ENCODE results near the gene SLC7A8. TPM values are rescaled to one million over a fixed set of nuclear protein-coding genes. Genes with fewer than 3 reads are reported as not detected.
"Not testable (repeated sequence)": the region's sequence is repeated elsewhere in the genome, so short reads cannot be mapped to it uniquely, and the experiment has no call there.

SLC7A8 gene
- total RNA-seq, 1 donor from 2014 or later: 28.3 TPM

DNA sequence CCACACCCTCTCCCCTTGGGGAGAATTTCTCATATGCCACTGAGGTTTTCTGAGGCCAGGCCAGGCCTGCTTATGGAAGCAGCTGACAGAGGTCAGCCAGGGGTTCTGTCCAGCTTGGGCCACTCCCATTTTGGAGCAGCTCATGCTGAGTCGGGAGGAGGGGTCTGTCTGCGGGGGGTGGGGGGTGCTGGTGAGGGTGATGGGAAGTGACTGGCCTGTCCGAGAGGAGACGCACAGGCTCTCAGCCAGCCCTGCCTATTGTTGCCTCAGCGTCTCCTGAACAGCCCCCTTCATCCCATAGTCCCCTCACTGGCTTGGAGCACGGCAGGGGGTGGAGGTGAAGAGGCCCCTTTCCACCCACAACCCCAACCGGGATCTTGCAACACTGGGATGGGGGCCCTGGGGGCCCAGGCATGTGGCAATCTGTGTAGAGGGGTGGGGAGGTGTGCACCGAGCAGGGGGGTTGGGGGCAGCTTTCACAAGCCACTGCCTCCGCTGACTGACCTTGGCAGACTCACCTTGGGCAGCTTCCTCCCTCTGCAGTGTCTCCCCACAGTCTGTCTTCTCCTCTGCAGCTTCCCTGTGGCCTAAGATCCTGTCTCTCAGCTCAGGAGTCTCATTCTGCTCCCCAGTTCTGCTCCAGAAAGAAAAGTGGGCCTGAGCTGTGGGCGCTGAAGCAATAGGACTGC lies 69.9 kb downstream of the SLC7A8 start:
- no peaks in the 10 kb centered on the region for H3K36me3 Mint-ChIP-seq (ENCODE audit: insufficient read depth)
- TF ChIP-seq, protein P1, sequence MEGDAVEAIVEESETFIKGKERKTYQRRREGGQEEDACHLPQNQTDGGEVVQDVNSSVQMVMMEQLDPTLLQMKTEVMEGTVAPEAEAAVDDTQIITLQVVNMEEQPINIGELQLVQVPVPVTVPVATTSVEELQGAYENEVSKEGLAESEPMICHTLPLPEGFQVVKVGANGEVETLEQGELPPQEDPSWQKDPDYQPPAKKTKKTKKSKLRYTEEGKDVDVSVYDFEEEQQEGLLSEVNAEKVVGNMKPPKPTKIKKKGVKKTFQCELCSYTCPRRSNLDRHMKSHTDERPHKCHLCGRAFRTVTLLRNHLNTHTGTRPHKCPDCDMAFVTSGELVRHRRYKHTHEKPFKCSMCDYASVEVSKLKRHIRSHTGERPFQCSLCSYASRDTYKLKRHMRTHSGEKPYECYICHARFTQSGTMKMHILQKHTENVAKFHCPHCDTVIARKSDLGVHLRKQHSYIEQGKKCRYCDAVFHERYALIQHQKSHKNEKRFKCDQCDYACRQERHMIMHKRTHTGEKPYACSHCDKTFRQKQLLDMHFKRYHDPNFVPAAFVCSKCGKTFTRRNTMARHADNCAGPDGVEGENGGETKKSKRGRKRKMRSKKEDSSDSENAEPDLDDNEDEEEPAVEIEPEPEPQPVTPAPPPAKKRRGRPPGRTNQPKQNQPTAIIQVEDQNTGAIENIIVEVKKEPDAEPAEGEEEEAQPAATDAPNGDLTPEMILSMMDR (IDR thresholded peaks at IDR 0.05; ENCODE audit: unreplicated experiment): no peak
- no peak overlapping the region for H3K27ac Mint-ChIP-seq
- no peaks in the 10 kb centered on the region for H3K9me3 Mint-ChIP-seq (ENCODE audit: low read depth)
- peaks cover 19% of the 10 kb centered on the region for H3K27me3 Mint-ChIP-seq
- no peak for DNase-seq (ENCODE audit: low spot score, unreplicated experiment)
- H3K4me3 Mint-ChIP-seq (ENCODE audit: low read depth): no peak overlapping the region
- H3K4me1 Mint-ChIP-seq (ENCODE audit: low read depth): peaks cover 1% of the 10 kb centered on the region

- Mint-ChIP-seq H3K4me3 (ENCODE audit: low read depth) (no peak overlapping the region), H3K36me3 (ENCODE audit: insufficient read depth) (no peaks in the 10 kb centered on the region), H3K27me3 (peaks cover 19% of the 10 kb centered on the region), H3K27ac (no peak overlapping the region), H3K4me1 (ENCODE audit: low read depth) (peaks cover 1% of the 10 kb centered on the region), H3K9me3 (ENCODE audit: low read depth) (no peaks in the 10 kb centered on the region)
- no peak for DNase-seq (ENCODE audit: low spot score, unreplicated experiment)
- TF ChIP-seq, protein P1 (IDR thresholded peaks at IDR 0.05; ENCODE audit: unreplicated experiment): no peak
Measured at GRCh38 chr14:23112359-23113178, 70.9 kb downstream of the SLC7A8 start.

DNA sequence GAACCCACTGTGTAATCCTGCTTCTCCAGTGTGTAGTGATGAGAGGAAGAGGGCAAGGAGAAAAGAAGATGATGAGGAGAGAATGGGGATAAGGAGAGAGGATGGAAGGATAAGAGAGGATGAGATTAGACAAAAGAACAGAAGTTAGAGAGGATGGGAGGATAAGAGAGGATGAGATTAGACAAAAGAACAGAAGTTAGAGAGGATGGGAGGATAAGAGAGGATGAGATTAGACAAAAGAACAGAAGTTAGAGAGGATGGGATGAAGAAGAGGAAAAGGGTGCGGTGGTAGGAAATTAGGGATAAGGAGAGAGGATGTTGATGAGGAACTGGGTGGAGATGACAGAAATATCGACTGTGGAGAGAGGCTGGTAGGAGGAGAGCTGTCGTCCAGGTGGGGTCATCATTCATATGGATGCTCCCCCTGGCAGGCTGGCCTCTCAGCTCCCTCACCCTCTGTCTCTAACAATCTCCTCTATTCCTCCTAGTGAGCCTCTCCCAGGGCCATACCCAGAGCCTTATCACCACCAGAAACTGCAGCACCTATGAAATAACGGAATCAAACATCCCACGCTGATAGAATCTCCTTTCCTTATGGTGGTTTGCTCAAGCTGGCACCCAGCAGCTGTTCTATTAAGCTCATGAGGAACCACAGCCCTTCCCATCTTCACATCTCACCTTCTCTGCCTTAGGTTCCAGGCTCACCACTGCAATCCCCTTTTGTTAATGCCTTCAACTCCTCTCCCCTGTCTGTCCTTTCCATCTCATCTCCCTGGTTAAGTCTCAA lies 72.7 kb downstream of the SLC7A8 start:
- TF ChIP-seq, protein P1 (IDR thresholded peaks at IDR 0.05; ENCODE audit: unreplicated experiment): no peak
- Mint-ChIP-seq H3K9me3 (ENCODE audit: low read depth) (no peaks in the 10 kb centered on the region), H3K27me3 (peaks cover 9% of the 10 kb centered on the region), H3K4me3 (ENCODE audit: low read depth) (no peak overlapping the region), H3K4me1 (ENCODE audit: low read depth) (peaks cover 4% of the 10 kb centered on the region), H3K36me3 (ENCODE audit: insufficient read depth) (no peaks in the 10 kb centered on the region), H3K27ac (no peak overlapping the region)
- no peak for DNase-seq (ENCODE audit: low spot score, unreplicated experiment)

DNA sequence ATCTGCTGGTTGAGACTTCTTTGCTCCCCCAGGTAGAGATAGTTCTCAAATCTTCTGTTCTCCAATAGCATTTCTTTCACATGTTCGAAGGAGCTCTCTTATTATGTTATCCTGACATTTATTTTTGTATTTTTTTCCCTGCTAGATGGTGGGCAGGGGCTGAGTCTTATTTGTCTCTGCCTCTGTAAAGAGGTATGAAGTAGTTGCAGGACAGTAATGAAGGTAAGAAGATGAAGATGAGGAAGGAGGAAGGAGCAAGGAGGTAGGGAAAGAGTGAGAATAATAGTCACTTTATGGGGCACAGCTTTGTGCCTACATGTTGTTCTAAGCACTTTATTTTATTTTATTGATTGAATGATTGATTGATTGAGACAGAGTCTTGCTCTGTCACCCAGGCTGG lies 73.7 kb downstream of the SLC7A8 start:
- peaks cover 5% of the 10 kb centered on the region for H3K4me1 Mint-ChIP-seq (ENCODE audit: low read depth)
- no peak overlapping the region for H3K4me3 Mint-ChIP-seq (ENCODE audit: low read depth)
- H3K27me3 Mint-ChIP-seq: peaks cover 10% of the 10 kb centered on the region
- no peaks in the 10 kb centered on the region for H3K9me3 Mint-ChIP-seq (ENCODE audit: low read depth)
- DNase-seq (ENCODE audit: low spot score, unreplicated experiment): no peak
- no peaks in the 10 kb centered on the region for H3K36me3 Mint-ChIP-seq (ENCODE audit: insufficient read depth)
- no peak overlapping the region for H3K27ac Mint-ChIP-seq
- TF ChIP-seq, protein P1 (IDR thresholded peaks at IDR 0.05; ENCODE audit: unreplicated experiment): no peak

- not testable (repeated sequence) for H3K4me3 Mint-ChIP-seq (ENCODE audit: low read depth); H3K27ac Mint-ChIP-seq; H3K36me3 Mint-ChIP-seq (ENCODE audit: insufficient read depth); DNase-seq (ENCODE audit: low spot score, unreplicated experiment); H3K9me3 Mint-ChIP-seq (ENCODE audit: low read depth)
- H3K4me1 Mint-ChIP-seq (ENCODE audit: low read depth): peaks cover 12% of the 10 kb centered on the region
- H3K27me3 Mint-ChIP-seq: peaks cover 14% of the 10 kb centered on the region
Measured at GRCh38 chr14:23108169-23108568, 75.3 kb downstream of the SLC7A8 start.

GRCh38 chr14:23107620-23108019 lies 75.8 kb downstream of the SLC7A8 start:
- H3K9me3 Mint-ChIP-seq (ENCODE audit: low read depth); H3K36me3 Mint-ChIP-seq (ENCODE audit: insufficient read depth); DNase-seq (ENCODE audit: low spot score, unreplicated experiment); H3K4me3 Mint-ChIP-seq (ENCODE audit: low read depth); H3K27ac Mint-ChIP-seq: not testable (repeated sequence)
- H3K27me3 Mint-ChIP-seq: peaks cover 14% of the 10 kb centered on the region
- peaks cover 12% of the 10 kb centered on the region for H3K4me1 Mint-ChIP-seq (ENCODE audit: low read depth)

All from progenitor cell of endocrine pancreas (in vitro differentiated cells).